GM21528 (cell line): ENCODE data around the gene A4GALT.
"Not testable (repeated sequence)": the region's sequence is repeated elsewhere in the genome, so short reads cannot be mapped to it uniquely, and the experiment has no call there.

Experiments
- ATAC-seq: cut with Tn5 transposase; IDR thresholded peaks from one replicate; pipeline ENCODE4 v1.9.1; 2021; ENCODE audit warnings: mild to moderate bottlenecking, moderate library complexity; ENCODE audit not compliant: unreplicated experiment, low FRiP score

Gene A4GALT

DNA sequence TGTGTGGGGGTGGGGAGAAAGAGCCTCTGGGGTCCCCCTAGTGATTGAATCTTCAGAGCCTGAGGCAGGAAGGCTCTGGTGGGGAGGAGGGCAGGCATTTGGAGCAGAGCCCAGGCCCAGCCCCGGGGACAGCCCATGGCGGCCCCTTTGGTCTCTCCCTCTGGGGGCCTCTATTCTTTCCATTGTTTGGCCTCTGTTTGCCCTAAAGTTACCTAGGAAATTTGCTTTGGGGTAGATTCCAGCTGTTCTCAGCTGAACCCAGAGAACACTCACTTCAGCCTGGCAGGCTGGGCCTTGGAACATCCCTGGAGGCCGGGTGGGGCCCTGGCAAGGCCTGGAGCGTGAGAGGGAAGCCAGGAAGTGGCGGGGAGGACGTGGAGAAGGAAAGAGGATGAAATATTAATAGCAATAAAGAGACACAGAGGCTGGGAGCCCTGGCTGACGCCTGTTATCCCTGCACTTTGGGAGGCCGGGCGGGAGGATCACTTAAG lies 22.9 kb upstream of the A4GALT start:
- no peak for ATAC-seq

- ATAC-seq = no peak
These were observed 22.3 kb upstream of the A4GALT start for GRCh38 chr22:42742940-42743339.

DNA sequence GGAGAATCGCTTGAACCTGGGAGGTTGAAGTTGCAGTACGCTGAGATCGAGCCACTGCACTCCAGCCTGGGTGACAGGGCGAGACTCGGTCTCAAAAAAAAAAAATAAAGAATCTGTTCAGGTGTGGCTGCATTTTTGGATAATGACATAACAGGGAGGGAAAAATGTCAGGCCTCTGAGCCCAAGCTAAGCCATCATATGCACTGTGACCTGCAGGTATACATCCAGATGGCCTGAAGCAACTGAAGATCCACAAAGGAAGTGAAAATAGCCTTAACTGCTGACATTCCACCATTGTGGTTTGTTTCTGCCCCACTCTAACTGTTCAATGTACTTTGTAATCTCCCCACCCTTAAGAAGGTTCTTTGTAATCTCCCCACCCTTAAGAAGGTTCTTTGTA lies 19.6 kb upstream of the A4GALT start:
- ATAC-seq = not testable (repeated sequence)

- ATAC-seq = no peak
These were observed 13.7 kb upstream of the A4GALT start for GRCh38 chr22:42734406-42734805.

- ATAC-seq = not testable (repeated sequence)
These were observed 12.7 kb upstream of the A4GALT start for GRCh38 chr22:42733394-42733793.

DNA sequence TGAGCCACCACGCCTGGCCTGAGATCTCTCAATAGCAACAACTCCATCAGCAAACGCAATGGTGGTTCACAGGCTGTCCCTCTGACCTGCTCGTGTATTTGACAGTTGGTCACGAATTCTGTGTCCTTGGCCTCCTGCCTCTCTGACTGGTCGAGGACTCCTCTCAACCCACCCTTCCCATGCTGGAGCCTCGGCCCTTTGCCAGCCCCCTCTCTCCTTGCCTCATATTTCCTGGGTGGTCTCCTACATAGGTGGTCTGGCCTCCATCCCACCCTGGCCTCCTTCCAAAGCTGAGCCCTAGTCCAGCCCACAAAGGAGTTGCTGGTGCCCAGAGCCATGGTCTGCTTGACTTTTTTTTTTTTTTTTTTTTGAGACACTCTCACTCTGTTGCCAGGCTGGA lies 11.4 kb upstream of the A4GALT start:
- ATAC-seq = no peak

GRCh38 chr22:42726811-42727210 lies 6.1 kb upstream of the A4GALT start:
- ATAC-seq = no peak

DNA sequence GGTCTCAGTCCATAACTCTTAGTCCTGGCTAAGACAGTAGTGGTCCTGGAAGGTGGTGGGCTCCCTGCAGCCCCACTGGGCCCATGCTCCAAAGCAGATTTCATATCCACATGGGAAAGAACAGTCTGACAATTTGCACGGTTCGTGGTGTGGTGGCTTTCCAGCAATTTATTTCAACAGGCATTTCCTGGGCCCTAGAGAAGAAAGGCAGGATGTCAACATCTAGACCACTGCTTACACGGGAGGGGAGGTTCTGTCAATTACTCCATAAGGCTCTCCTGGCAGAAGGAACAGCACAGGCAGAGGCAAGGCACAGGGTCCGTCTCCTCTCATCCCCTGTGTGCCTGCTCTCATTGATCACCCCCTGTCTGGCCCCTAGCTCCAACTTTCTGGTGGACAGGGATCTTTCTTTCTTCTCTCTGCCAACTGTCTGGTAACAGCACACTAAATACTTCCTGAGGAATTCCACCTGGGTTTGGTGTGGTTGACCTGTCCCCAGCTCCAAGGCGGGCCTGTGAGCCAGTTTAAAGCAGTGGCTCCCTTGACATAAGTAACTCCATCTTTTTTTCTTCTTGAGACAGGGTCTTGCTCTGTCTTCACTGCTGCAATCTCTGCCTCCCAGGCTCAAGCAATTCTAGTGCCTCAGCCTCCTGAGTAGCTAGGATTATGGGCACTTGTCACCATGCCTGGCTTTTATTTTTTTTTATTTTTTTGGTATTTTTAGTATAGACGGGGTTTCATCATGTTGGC lies 5.1 kb upstream of the A4GALT start:
- ATAC-seq = no peak

- no peak for ATAC-seq
These were observed 3.4 kb upstream of the A4GALT start for GRCh38 chr22:42724062-42724461.

DNA sequence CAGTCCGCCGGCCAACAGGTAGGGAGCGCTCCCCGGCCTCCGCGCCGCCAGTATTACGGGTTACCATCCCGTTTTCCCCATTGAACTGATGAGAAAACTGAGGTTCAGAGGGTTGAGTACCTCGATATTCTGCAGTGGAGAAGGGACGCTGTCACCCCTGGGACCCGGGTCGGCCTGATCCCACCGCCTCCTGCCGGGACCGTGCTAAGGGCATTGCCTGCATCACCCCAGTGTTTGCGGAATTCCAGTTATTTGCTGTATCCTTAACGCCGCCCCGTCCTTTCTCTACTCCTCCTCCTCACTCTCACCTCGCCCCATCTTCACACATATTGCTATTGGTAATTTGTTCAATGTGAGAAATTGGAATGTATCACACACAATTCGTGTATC lies 370 bp upstream of the A4GALT start:
- ATAC-seq = no peak

DNA sequence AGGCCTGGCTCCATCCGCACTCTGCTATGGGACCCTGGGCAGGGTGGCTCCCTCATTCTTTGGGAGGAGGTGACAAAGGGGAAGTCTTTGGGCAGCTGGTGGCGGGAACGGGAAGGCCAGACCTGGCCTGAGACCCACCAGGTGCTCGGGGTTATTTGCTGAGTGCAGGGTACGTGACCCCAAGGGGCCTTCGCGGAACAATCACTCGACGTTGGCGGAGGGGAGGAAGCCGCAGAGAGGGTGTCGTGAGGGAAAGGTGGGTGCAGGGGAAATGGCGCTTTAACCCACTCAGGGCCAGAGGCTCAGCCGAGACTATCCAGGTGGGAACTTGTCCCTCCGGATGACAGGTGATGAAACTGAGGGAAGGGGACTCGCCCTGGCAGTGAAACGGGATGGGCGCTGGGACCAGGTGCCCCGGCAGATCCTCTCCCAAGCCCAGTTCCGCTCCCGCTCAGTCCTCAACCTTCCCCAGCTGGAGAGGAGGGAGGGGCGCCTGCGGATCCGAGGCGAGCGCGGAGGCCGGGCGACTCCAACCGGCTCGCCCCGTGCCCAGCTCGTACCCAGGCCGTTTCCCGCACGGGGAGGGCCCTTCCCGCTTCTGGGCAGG lies 911 bp downstream of the A4GALT start:
- no peak for ATAC-seq

- ATAC-seq = no peak
These were observed 1.5 kb downstream of the A4GALT start for GRCh38 chr22:42719133-42719532.

GRCh38 chr22:42717197-42717928 lies 3.3 kb downstream of the A4GALT start:
- ATAC-seq = no peak

- peak; percentile 59 for ATAC-seq
These were observed 4.0 kb downstream of the A4GALT start for GRCh38 chr22:42716649-42717127.

DNA sequence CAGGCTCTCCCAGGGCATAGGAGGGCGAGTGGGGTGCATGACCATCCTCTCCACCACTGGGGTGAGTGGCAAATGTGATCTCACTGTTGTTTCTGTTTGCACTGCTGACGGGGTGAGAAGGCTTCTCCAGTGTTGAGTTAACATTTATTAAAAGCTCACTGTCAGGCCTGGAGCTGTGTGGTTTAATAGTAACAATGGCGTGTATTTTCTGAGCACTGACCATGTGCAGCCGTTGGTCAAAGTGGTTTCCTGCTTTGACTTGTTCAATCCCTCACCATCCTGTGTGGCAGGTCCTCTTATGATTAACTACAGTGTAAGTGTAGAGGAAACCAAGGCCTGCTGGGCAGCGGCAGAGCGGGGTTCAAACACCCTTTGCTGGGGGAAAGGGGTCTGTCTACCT lies 4.4 kb downstream of the A4GALT start:
- peak; percentile 32 for ATAC-seq

DNA sequence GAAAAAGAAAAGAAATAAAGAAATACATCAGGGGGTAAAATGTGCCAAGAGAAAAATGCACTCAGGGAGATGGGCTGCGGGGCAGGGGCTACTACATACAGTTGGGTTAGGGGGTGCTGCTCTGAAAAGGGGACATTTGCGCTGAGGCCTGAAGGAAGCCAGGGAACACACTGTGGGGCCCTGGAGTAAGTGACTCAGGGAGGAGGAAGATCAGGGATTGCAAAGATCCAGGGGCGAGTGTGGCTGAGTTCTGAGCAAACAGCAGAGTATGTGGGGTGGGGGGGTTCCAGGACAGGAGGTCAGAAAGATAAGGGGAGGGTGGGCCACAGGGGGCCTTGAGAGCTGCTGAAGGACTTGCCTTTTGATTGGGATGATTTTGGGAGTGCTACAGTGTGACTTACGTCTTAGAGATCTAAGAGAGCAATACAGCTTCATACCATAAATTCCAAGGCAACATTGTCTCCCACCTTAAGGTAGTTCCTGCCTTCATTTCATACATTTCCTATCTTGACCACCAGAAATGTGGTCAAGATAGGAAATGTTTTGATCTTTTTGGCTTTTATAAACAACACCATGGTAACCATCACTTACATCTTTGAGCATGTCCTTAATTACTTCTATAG lies 5.8 kb downstream of the A4GALT start:
- ATAC-seq = no peak

DNA sequence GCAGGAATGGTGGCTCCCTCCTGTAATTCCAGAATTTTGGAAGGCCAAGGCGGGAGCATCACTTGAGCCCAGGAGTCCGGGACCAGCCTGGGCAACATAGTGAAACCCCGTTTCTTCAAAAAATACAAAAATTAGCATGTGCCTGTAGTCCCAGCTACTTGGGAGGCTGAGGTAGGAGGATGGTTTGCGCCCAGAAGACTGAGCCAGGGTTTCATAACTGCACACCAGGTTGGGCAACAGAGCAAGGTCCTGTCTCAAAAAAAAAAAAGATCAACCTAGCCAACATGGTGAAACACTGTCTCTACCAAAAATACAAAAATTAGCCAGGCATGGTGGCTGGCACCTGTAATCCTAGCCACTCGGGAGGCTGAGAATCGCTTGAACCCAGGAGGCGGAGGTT lies 6.4 kb downstream of the A4GALT start:
- ATAC-seq = no peak

DNA sequence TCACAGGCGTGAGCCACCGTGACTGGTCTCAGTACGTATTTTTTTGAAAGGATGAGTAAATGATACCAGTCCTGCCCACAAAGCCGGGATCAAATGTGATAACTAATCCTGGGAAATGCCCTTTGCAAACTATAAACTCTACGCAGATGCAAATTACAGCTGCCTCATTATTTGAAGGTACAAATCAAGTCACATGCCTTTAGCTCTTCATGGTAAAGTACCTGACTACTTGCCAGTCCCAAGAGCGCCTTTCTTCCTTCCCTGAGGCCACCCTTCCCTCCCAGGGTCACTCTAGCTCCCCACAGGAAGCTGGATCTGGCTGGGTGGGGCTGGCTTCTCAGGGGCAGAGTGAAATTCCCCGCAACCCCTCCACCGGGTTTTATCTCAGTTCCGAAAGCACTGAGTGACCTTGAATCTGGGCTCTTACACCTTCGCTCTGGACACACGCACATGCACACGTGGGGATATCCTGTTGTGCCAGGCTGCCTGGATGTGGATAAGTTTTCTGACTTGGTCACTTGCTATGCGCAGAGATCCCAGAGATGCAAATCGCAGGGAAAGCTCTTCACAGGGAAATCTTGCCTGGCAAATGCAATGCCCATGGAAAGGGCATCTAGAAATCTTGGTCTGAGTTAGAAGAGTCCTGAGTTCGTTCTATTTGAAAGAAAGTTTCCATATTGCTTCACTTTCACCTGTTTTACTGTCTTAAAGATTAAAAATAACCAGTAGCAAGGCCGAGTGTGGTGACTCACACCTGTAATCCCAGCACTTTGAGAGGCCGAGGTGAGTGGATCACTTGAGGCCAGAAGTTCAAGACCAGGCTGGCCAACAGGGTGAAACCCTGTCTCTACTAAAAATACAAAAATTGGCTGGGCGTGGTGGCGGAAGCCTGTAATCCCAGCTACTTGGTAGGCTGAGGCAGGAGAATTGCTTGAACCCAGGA lies 8.5 kb downstream of the A4GALT start:
- no peak for ATAC-seq

GRCh38 chr22:42711281-42711731 lies 9.4 kb downstream of the A4GALT start:
- no peak for ATAC-seq

DNA sequence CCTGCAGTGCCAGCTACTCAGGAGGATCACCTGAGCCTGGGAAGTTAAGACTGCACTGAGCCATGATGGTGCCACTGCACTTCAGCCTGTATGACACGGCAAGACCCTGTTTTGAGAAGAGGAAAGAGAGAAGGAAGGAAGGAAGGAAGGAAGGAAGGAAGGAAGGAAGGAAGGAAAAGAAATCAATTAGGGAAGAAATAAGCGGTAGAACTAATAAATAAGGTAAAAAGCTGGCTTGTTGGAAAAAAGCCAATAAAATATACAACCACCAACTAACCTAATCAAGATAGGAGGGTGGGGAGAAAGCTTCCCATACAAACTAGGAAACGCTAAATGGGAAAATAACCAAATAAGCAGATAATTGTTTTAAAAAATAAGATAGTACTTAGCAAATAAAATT lies 12.3 kb downstream of the A4GALT start:
- no peak for ATAC-seq
